Measurements from ENCODE around the gene TAGLN2. TPM values are rescaled to one million over a fixed set of nuclear protein-coding genes. Genes with fewer than 3 reads are reported as not detected.

The TAGLN2 gene
- polyA plus RNA-seq (2011; rRNA removed) (628 and 745 TPM in 2 replicates), polyA minus RNA-seq (2011; rRNA and poly(A)+ RNA removed) (239 and 300 TPM in 2 replicates)

GRCh38 chr1:159924791-159925718 lies at the start of gene TAGLN2:
TAGLN2 (minus strand) TSS chr1:159925507; CDS start chr1:159920509, 4,998 bp downstream.
- Histone ChIP-seq H3K4me3 (ENCODE audit: low read depth, low read length) (peak within 1 kb of the TSS; percentile 81), H3K36me3 (ENCODE audit: control insufficient read depth, insufficient read depth, low read length) (peaks cover under 1% of the 10 kb centered on the region; the same call in 1 of the 2 replicates), H3K27me3 (ENCODE audit: control insufficient read depth, insufficient read depth, low read length) (no peaks in the 10 kb centered on the region)
- peak; percentile 0; the same call in 1 of the 2 replicates for TF ChIP-seq CTCF (IDR thresholded peaks at IDR 0.05; ENCODE audit: insufficient read depth, low read depth, low read length)
- ChIA-PET POLR2A (interaction anchor here (0.5 kb wide), 1 partner anchor 153 kb away, joined by 7 read pairs; no protein-coding TSS in a partner anchor), CTCF (interaction anchor here (0.7 to 39.5 kb wide), 6 partner anchors 10 to 127 kb away, joined by 3 to 889 read pairs (median 5); no protein-coding TSS in a partner anchor)
- DNase-seq (ENCODE audit: low read depth) = peak; percentile 70

GRCh38 chr1:159974350-159974965 lies 49.2 kb upstream of the TAGLN2 start:
- CTCF ChIA-PET = no interaction called here
- no peak for DNase-seq (ENCODE audit: low read depth)
- TF ChIP-seq CTCF (IDR thresholded peaks at IDR 0.05; ENCODE audit: insufficient read depth, low read depth, low read length) = no peak
- peaks cover 2% of the 10 kb centered on the region; the same call in 1 of the 2 replicates for H3K36me3 ChIP-seq (ENCODE audit: control insufficient read depth, insufficient read depth, low read length)
- POLR2A ChIA-PET = no interaction called here
- no peak overlapping the region for H3K4me3 ChIP-seq (ENCODE audit: low read depth, low read length)
- H3K27me3 ChIP-seq (ENCODE audit: control insufficient read depth, insufficient read depth, low read length) = peaks cover 3% of the 10 kb centered on the region; the same call in 1 of the 2 replicates

- ChIA-PET POLR2A (no interaction called here), CTCF (interaction anchor here (5.2 kb wide), 1 partner anchor 33 kb away, joined by 34 read pairs; no protein-coding TSS in a partner anchor)
- H3K27me3 ChIP-seq (ENCODE audit: control insufficient read depth, insufficient read depth, low read length) = peaks cover 3% of the 10 kb centered on the region; the same call in 1 of the 2 replicates
- TF ChIP-seq CTCF (IDR thresholded peaks at IDR 0.05; ENCODE audit: insufficient read depth, low read depth, low read length) = no peak
- no peak overlapping the region for H3K4me3 ChIP-seq (ENCODE audit: low read depth, low read length)
- DNase-seq (ENCODE audit: low read depth) = no peak
- H3K36me3 ChIP-seq (ENCODE audit: control insufficient read depth, insufficient read depth, low read length) = peaks cover 2% of the 10 kb centered on the region; the same call in 1 of the 2 replicates
These were observed 48.1 kb upstream of the TAGLN2 start for GRCh38 chr1:159973350-159973940.

- DNase-seq (ENCODE audit: low read depth) = no peak
- CTCF ChIA-PET = interaction anchor here (5.2 kb wide), 1 partner anchor 34 kb away, joined by 34 read pairs; no protein-coding TSS in a partner anchor
- peaks cover 3% of the 10 kb centered on the region; the same call in 1 of the 2 replicates for H3K27me3 ChIP-seq (ENCODE audit: control insufficient read depth, insufficient read depth, low read length)
- no peak for TF ChIP-seq CTCF (IDR thresholded peaks at IDR 0.05; ENCODE audit: insufficient read depth, low read depth, low read length)
- H3K4me3 ChIP-seq (ENCODE audit: low read depth, low read length) = no peak overlapping the region
- peaks cover 2% of the 10 kb centered on the region; the same call in 1 of the 2 replicates for H3K36me3 ChIP-seq (ENCODE audit: control insufficient read depth, insufficient read depth, low read length)
- POLR2A ChIA-PET = no interaction called here
These were observed 47.3 kb upstream of the TAGLN2 start for GRCh38 chr1:159972443-159973205.

Measured in BJ (cell line).